HG02798 (cell line): Measurements from ENCODE around the gene ISG20L2.
"Not testable (repeated sequence)": the region's sequence is repeated elsewhere in the genome, so short reads cannot be mapped to it uniquely, and the experiment has no call there.

Experiments
- ATAC-seq: cut with Tn5 transposase; IDR thresholded peaks from one replicate; pipeline ENCODE4 v1.9.1; 2021; ENCODE audit warnings: mild to moderate bottlenecking; ENCODE audit not compliant: unreplicated experiment, poor library complexity

The ISG20L2 gene

DNA sequence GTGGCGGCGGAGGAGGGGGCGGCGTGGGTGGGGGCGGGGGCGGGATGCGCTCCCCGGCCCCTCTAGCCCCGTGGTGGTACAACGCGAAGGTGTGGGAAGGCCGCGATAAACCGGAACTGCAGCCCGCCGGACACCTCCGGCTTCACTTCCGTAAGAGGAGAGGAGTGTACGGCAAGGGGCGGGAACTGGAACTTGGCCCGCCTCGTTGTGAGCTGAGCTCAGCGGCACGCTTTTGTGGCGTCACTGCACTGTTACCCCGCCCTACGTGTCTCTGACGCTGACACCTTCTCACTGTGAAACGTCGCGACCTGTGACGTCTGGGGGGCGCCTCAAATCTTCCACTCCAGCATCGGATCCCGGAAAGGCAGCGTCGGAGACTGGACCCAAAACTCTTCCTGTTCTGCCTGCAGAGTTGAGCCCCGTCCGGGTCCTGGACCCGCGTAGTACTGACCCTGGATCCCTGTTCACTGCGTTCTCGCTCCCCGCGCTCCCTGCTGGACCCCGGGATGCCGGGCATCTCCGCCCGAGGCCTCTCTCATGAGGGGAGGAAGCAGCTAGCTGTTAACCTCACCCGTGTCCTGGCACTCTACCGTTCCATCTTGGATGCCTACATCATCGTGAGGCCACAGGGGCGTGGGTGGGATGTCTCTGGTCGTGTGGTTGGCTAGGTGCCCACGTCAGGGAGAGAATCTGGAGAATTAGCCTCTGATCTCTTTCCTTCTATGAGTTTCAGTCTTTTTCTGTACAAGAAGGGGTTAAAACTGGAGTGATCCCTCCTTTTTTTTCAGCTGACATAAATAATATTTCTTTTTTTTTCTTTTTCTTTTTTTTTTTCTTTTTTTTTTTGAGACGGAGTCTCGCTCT lies at the start of gene ISG20L2:
TSS of gene ISG20L2 (minus strand) at position 168 of the 864 bp plus-strand sequence. CDS start 1,114 bp downstream, outside the sequence.
- ATAC-seq, result peak; percentile 91

DNA sequence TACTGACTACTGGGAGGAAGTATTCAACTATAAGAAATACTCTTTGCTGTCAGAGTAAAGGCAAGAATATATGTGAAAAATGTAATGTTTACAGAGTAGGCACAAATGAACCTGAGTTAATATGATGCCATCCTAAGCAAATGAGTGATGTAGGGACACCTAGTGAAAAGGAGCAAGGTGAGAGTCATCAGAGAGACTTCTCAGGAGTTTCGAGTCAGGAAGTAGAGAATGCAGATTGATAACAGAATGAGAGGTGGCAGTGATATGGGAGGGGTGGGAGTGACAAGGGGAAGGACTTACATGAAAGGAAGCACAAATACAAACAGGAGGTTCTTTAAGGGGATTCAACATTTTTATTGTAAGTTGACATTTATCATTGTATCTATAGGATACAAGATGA lies 49.0 kb upstream of the ISG20L2 start:
- no peak for ATAC-seq

DNA sequence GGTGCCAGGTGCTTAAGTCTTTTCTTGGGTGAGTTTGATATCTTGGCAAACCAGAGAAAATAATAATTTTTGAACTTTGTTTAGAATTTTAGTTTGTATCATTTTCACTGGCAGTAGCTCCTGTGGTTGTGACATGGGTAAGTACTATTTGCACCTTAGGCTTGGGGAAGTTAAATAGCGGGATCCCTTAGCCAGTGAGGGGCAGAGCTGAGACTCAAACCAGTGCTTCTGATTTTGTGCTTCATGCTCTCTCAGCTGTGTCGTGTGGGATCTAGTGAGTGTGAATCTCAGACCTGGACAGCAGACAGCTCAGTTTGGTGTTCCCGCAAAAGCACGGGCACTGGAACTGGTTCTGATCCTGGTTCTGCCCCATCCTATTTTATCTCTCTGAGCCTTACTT lies 48.4 kb upstream of the ISG20L2 start:
- ATAC-seq, result no peak

DNA sequence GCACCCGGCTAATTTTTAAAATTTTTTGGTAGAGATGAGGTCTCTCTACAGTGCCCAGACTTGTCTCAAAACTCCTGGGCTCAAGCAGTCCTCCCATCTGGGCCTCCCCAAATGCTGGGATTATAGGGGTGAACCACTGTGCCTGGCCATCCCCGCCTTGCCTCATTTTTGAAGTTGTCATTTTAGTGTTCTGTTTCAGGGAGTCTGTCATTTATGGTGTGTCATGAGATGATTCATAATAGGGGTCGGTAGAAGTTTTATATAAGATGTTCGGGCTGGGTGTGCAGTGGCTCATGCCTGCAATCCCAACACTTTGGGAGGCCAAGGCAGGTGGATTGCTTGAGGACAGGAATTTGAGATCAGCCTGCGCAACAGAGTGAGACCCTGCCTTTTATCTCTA lies 47.2 kb upstream of the ISG20L2 start:
- ATAC-seq, result no peak

DNA sequence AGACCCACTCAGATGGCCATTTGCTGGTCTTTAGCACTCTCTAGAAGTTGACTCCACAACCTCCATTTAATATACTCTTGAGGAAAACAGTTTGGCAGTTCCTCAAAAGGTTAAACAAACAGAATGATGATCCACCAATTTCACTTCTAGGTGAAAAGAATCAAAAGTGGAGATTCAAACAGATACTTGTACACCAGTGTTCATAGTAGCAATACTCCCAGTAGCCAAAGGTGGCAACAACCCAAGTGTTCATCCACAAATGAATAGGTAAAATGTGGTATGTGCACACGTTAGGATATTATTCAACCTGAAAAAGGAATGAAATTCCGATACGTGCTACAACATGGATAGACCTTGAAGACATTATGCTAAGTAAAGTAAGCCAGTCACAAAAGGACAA lies 45.0 kb upstream of the ISG20L2 start:
- ATAC-seq, result no peak

DNA sequence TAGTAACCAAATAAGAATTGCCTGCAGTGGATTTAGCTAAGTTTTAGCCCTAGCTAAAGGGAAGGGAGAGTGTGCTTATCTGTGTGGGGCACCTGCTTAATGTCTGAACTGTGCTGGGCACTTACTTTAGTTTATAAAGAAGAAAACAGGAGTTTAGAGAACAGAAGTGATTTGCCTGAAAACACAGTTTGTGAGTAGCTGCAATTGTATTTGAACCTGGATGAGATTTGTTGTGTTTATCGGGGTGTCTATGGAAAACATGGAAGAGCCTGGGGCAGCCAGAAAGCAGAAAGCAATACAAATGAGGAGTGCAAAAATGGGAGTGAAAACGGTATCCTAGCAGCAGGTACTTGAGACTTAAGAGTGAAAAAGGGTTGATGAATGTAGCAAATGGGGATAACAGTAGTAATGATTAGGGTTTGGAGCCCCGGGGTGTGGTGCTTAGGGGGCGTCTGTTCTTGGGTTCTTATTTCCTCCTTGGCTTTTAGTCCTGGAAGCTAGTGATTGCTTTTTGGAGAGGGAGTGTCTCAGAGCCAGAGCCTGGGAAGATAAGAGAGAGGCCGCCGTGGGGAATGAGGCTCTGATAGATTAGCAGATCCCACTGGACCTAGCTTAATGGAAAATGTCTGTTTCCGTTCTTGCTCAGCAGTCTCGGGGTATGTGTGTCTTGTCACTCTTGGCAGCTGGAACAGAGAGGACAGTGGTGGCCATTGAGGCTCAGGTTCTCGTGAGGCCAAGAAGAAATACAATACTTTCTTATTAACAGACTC lies 44.3 kb upstream of the ISG20L2 start:
- no peak for ATAC-seq

DNA sequence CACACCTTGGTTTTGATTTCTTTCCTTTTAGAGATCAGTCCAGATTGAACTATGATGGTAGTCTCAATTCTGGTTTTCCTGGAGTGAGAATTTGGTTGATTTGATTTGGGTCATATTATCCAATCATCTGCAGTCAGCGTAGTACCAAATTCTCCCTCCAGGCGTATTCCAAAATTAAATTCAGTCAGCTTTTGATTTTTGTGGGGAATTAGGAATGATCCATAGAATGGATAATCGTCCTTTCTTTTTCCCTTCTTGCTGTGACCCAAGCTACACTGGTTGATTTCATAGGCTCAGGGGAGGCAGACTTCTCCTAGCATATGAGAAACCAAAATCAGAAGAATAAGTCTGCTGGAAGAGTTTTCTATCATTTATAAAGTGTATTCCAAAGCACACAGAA lies 43.7 kb upstream of the ISG20L2 start:
- no peak for ATAC-seq

DNA sequence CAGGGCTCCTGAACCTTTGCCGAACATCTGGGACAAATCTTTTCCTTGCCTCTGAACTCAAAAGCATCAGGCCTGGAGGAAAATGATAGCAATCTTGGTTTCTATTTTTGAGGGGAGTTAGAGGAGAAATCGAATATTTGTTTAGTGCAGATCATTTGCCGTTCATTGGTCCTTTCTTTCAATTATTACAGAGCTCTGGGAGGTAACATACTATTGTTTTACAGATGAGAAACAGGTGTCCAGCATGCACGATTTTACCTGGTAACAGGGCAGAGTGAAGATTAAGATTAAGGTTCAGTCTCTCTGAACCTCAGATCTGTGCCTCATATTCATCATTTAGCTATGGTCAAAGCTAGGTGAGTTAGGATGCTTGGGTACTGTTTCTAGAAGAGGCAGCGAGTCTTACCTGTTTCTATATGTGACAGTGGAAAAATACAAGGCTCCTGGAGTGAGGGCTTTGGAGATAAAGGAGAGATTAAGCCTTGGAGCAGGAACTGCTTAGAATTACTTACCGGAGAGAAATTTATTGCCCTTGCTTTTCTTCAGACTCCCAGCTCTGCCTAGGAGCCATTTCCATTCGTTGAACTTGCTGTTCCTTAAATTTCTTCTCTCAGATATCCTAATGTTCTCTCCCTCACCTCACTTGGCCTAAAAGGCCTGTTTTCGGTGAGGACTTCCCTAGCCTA lies 40.2 kb upstream of the ISG20L2 start:
- ATAC-seq, result no peak

- peak; percentile 5 for ATAC-seq
Observed at GRCh38 chr1:156767879-156768604, 39.5 kb upstream of the ISG20L2 start.

DNA sequence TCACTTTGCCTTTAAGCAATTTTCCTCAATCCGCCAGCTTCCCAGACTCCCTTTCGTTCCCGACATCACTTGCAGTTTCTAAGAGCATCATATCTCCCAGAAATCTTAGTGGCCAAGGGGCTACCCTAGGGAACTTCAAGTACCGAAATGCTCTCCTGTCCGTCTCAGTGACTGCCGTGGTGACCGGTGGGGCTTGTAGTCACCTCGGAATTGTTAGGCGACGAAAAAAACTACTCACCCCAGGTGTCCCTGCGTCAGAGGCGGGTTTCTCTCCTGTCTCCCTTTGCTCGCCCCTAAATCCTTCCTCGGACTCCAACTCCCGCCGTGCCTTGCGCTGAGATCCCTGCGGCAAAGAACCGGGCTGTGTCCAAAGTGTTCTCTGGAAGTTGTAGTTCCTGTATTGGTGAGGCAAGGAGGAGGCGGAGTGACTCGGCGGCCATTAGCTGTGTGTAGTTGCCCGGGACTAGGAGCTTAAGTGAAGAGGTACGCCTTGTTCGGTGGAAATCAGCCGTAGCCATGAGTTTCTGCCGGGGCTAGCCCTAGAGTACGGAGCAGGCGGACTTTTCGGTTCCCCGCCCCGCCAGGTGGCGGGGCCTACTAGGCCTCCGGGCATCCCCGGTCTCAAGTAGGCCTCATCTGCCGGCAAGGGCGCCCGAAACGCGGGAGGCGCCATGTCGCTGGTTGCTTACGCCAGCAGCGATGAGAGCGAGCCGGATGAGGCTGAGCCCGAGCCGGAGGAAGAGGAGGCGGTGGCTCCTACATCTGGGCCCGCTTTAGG lies 38.7 kb upstream of the ISG20L2 start, which contains the start of gene PRCC:
TSS of gene PRCC (plus strand) at position 435 of the 778 bp plus-strand sequence. CDS start at position 672, 237 bp downstream.
- peak; percentile 95 for ATAC-seq

- ATAC-seq, result peak; percentile 13
Observed at GRCh38 chr1:156766298-156767100, 37.9 kb upstream of the ISG20L2 start.

DNA sequence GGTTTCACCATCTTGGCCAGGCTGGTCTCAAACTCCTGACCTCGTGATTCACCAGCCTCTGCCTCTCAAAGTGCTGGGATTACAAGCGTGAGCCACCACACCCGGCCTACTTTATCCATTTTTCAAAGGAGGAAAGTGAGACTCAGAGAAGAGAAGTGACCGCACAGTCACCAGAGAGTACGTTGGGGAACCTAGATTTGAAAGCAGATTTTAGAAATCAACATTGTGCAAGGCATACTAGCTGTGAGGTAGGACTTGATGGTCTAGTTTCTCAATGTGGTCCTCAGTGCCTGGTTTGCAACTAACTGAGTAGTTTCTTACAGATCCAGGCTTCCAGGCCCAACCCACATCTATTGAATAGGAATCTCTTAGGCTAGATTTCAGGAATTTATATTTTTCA lies 37.1 kb upstream of the ISG20L2 start:
- no peak for ATAC-seq

DNA sequence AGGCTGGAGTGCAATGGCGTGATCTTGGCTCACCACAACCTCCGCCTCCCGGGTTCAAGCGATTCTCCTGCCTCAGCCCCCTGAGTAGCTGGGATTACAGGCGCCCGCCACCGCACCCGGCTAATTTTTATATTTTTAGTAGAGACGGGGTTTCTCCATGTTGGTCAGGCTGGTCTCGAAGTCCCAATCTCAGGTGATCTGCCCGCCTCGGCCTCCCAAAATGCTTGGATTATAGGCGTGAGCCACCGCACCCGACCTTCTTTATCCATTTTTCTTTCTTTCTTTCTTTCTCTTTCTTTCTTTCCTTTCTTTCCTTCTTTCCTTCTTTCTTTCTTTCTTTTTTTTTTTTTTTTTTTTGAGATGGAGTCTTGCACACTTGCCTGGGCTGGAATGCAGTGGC lies 36.6 kb upstream of the ISG20L2 start:
- ATAC-seq, result not testable (repeated sequence)

- no peak for ATAC-seq
Observed at GRCh38 chr1:156760796-156761104, 32.2 kb upstream of the ISG20L2 start.

GRCh38 chr1:156760092-156760795 lies 31.7 kb upstream of the ISG20L2 start:
- ATAC-seq, result no peak

- not testable (repeated sequence) for ATAC-seq
Observed at GRCh38 chr1:156757572-156758253, 29.1 kb upstream of the ISG20L2 start.

- ATAC-seq, result no peak
Observed at GRCh38 chr1:156756355-156756754, 27.8 kb upstream of the ISG20L2 start.
